ENCODE data around the gene CPED1.

DNA sequence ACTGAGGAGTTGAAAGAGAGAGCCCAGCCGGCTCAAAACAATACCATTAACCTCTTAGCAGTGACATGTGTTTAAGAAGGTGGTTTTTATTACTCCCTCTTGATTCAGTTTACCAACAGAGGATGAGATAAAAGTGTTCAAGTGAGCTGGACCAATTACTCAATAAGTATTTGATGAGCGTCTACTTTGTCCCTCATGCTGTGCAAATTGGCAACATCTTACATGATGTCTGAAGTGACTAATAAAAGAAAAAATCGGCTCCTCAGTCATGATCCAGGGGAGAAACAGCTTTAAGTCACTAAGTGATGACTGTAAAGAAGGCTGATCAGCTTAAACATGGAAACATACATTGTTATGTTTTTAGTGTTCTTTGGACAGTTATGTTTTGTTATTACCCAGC, 348.1 kb downstream of the CPED1 start:
- TF ChIP-seq POLR2AphosphoS5 (IDR thresholded peaks at IDR 0.05; ENCODE audit: low read depth, low read length) (no peak), TAF1 (IDR thresholded peaks at IDR 0.05; ENCODE audit: borderline replicate concordance, insufficient read depth, low read length) (no peak), SIN3A (IDR thresholded peaks at IDR 0.05; ENCODE audit: borderline replicate concordance, insufficient read depth, low read length) (no peak)
- TF ChIP-seq, protein P1, sequence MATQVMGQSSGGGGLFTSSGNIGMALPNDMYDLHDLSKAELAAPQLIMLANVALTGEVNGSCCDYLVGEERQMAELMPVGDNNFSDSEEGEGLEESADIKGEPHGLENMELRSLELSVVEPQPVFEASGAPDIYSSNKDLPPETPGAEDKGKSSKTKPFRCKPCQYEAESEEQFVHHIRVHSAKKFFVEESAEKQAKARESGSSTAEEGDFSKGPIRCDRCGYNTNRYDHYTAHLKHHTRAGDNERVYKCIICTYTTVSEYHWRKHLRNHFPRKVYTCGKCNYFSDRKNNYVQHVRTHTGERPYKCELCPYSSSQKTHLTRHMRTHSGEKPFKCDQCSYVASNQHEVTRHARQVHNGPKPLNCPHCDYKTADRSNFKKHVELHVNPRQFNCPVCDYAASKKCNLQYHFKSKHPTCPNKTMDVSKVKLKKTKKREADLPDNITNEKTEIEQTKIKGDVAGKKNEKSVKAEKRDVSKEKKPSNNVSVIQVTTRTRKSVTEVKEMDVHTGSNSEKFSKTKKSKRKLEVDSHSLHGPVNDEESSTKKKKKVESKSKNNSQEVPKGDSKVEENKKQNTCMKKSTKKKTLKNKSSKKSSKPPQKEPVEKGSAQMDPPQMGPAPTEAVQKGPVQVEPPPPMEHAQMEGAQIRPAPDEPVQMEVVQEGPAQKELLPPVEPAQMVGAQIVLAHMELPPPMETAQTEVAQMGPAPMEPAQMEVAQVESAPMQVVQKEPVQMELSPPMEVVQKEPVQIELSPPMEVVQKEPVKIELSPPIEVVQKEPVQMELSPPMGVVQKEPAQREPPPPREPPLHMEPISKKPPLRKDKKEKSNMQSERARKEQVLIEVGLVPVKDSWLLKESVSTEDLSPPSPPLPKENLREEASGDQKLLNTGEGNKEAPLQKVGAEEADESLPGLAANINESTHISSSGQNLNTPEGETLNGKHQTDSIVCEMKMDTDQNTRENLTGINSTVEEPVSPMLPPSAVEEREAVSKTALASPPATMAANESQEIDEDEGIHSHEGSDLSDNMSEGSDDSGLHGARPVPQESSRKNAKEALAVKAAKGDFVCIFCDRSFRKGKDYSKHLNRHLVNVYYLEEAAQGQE (IDR thresholded peaks at IDR 0.05; ENCODE audit: insufficient read depth in 1 of 2, low read depth in 2 of 2, low read length in 2 of 2), result no peak
